WTC11 (cell line): ENCODE results near the gene EPC1. TPM values are rescaled to one million over a fixed set of nuclear protein-coding genes. Genes with fewer than 3 reads are reported as not detected.

Experiments
- ATAC-seq: fragments of 200-7000 bp; cut with Tn5 transposase; 2 replicates; pipeline ENCODE4 v1.10.0; 2021; ENCODE audit warnings: mild to moderate bottlenecking, moderate library complexity
- CTCF ChIA-PET: fragments of 300-600 bp; sonication (Branson Sonifier 250); formaldehyde crosslinking; loops from one replicate; lab custom pipeline; 2021; ENCODE audit warnings: antibody characterized with exemption; lab: Charles Lee
- POLR2A ChIA-PET: fragments of 350-600 bp; sonication (Branson Sonifier 250); formaldehyde crosslinking; loops from one replicate; lab custom pipeline; 2021; ENCODE audit warnings: antibody characterized with exemption; lab: Charles Lee
- DNase-seq: peaks from one replicate; pipeline ENCODE4 v3.0.0; 2021; ENCODE audit warnings: low spot score
- H3K27ac Mint-ChIP-seq: 2 replicates; pipeline ENCODE4 v1.8.0; 2021; ENCODE audit warnings: mixed read lengths
- H3K27me3 Mint-ChIP-seq: 2 replicates; pipeline ENCODE4 v1.8.0; 2021; ENCODE audit warnings: low read depth, mild to moderate bottlenecking, moderate library complexity, mixed read lengths
- H3K36me3 Mint-ChIP-seq: 2 replicates; pipeline ENCODE4 v1.8.0; 2021; ENCODE audit warnings: mixed read lengths
- H3K4me1 Mint-ChIP-seq: 2 replicates; pipeline ENCODE4 v1.8.0; 2022; ENCODE audit warnings: mixed read lengths
- H3K4me3 Mint-ChIP-seq: 2 replicates; pipeline ENCODE4 v1.8.0; 2021; ENCODE audit warnings: mild to moderate bottlenecking, moderate library complexity, mixed read lengths
- H3K9me3 Mint-ChIP-seq: 2 replicates; pipeline ENCODE4 v1.8.0; 2021; ENCODE audit warnings: mixed read lengths
- AFF4 ChIP-seq: sonication (generic); formaldehyde crosslinking; IDR thresholded peaks from 2 replicates; pipeline ENCODE4 v1.8.1; 2023; ENCODE audit warnings: mild to moderate bottlenecking, missing genetic modification reagents, borderline replicate concordance
- PRDM15 ChIP-seq: sonication (generic); formaldehyde crosslinking; IDR thresholded peaks from 2 replicates; pipeline ENCODE4 v1.8.0; 2022; ENCODE audit warnings: missing genetic modification reagents
- PRRX2 ChIP-seq: fragments of 250-450 bp; sonication (Bioruptor Pico); IDR thresholded peaks from 2 replicates; pipeline ENCODE4 v1.8.0; 2021; ENCODE audit warnings: mild to moderate bottlenecking
- SOX15 ChIP-seq: fragments of 250-450 bp; sonication (Bioruptor Pico); IDR thresholded peaks from 2 replicates; pipeline ENCODE4 v1.9.0; 2021; ENCODE audit warnings: mild to moderate bottlenecking
- SP1 ChIP-seq: sonication (generic); formaldehyde crosslinking; conservative IDR thresholded peaks from 2 replicates; pipeline ENCODE4 v1.8.1; 2022; ENCODE audit warnings: missing genetic modification reagents
- ZNF232 ChIP-seq: sonication (generic); formaldehyde crosslinking; IDR thresholded peaks from 2 replicates; pipeline ENCODE4 v1.8.0; 2022; ENCODE audit warnings: mild to moderate bottlenecking, missing genetic modification reagents
- ZNF396 ChIP-seq: fragments of 250-450 bp; sonication (Bioruptor Pico); IDR thresholded peaks from 2 replicates; pipeline ENCODE4 v1.8.0; 2021; ENCODE audit warnings: mild to moderate bottlenecking, moderate library complexity, borderline replicate concordance
- total RNA-seq: library from RNA; stranded (reverse); gene quantifications from 3 replicates; pipeline ENCODE4 v1.2.3, GENCODE V29; 2021
- TF ChIP-seq, protein P1 (sequence below): sonication (generic); formaldehyde crosslinking; IDR thresholded peaks from 2 replicates; pipeline ENCODE4 v1.8.1; 2022; ENCODE audit warnings: missing genetic modification reagents, borderline replicate concordance
- TF ChIP-seq, protein P2 (sequence below): sonication (generic); formaldehyde crosslinking; IDR thresholded peaks from 2 replicates; pipeline ENCODE4 v1.8.1; 2023; ENCODE audit warnings: mild to moderate bottlenecking, missing genetic modification reagents, moderate library complexity

The EPC1 gene
- total RNA-seq, 1 experiment from 2014 or later = 22.5 TPM

- no peak for ATAC-seq
- H3K4me1 Mint-ChIP-seq = peaks cover 35% of the 10 kb centered on the region
- no peak for TF ChIP-seq AFF4 (CRISPR knock-in tag)
- TF ChIP-seq SP1 (CRISPR knock-in tag) = no peak
- no peak for TF ChIP-seq ZNF232 (CRISPR knock-in tag)
- TF ChIP-seq, protein P1, sequence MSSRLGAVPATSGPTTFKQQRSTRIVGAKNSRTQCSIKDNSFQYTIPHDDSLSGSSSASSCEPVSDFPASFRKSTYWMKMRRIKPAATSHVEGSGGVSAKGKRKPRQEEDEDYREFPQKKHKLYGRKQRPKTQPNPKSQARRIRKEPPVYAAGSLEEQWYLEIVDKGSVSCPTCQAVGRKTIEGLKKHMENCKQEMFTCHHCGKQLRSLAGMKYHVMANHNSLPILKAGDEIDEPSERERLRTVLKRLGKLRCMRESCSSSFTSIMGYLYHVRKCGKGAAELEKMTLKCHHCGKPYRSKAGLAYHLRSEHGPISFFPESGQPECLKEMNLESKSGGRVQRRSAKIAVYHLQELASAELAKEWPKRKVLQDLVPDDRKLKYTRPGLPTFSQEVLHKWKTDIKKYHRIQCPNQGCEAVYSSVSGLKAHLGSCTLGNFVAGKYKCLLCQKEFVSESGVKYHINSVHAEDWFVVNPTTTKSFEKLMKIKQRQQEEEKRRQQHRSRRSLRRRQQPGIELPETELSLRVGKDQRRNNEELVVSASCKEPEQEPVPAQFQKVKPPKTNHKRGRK (CRISPR knock-in tag) = no peak
- TF ChIP-seq, protein P2, sequence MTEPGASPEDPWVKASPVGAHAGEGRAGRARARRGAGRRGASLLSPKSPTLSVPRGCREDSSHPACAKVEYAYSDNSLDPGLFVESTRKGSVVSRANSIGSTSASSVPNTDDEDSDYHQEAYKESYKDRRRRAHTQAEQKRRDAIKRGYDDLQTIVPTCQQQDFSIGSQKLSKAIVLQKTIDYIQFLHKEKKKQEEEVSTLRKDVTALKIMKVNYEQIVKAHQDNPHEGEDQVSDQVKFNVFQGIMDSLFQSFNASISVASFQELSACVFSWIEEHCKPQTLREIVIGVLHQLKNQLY (CRISPR knock-in tag) = no peak
- no peak for TF ChIP-seq ZNF396 (CRISPR knock-in tag)
- 0 out of 2 replicates have a peak overlapping the region, but pooled peaks have one; percentile 15 for H3K27ac Mint-ChIP-seq
- H3K9me3 Mint-ChIP-seq = no peaks in the 10 kb centered on the region
- CTCF ChIA-PET = interaction anchor here (1.0 kb wide), 1 partner anchor 12 kb away, joined by 4 read pairs; no protein-coding TSS in a partner anchor
- POLR2A ChIA-PET = no interaction called here
- H3K36me3 Mint-ChIP-seq = peaks cover 41% of the 10 kb centered on the region
- DNase-seq = no peak
- no peak overlapping the region for H3K4me3 Mint-ChIP-seq
- no peaks in the 10 kb centered on the region for H3K27me3 Mint-ChIP-seq
Observed at GRCh38 chr10:32268788-32269187, 78.2 kb downstream of the EPC1 start.

DNA sequence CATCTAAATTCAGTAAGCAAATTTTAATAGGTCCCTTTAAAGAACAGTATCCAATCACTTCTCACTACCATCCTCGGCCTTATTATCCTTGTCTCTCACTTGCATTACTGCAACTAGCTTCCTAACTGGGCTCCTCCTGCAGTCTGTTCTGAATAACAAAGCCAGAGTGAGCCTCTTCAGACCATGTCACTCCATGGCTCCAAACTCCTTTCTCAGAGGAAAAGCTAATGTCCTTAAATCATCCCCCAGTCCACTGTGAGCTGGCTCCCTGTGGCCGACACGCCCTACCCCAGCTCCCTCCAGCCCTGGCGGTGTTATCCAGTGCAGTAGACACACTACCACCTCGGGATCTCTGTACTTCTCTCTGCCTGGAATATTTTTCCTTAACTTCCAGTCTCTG is 80.0 kb downstream of the EPC1 start:
- peaks cover 28% of the 10 kb centered on the region for H3K36me3 Mint-ChIP-seq
- ATAC-seq = peak; percentile 98
- ChIA-PET POLR2A (interaction anchor here (0.6 to 0.7 kb wide), 2 partner anchors 9 to 336 kb away, joined by 3 read pairs; no protein-coding TSS in a partner anchor), CTCF (interaction anchor here (0.5 to 1.7 kb wide), 7 partner anchors 10 to 1235 kb away, joined by 3 to 16 read pairs (median 4); no protein-coding TSS in a partner anchor)
- H3K9me3 Mint-ChIP-seq = no peaks in the 10 kb centered on the region
- peak overlapping the region; percentile 40 for H3K4me3 Mint-ChIP-seq
- H3K27me3 Mint-ChIP-seq = no peaks in the 10 kb centered on the region
- peak; percentile 38 for DNase-seq
- H3K27ac Mint-ChIP-seq = peak overlapping the region; percentile 89
- peaks cover 39% of the 10 kb centered on the region for H3K4me1 Mint-ChIP-seq
- TF ChIP-seq PRRX2 (CRISPR knock-in tag) (0 out of 2 replicates have a peak, but pooled peaks have one; percentile 1), SOX15 (CRISPR knock-in tag) (no peak), AFF4 (CRISPR knock-in tag) (no peak), PRDM15 (CRISPR knock-in tag) (no peak)
